ENCODE data around the gene CLHC1. TPM values are rescaled to one million over a fixed set of nuclear protein-coding genes. Genes with fewer than 3 reads are reported as not detected.

The CLHC1 gene
- polyA plus RNA-seq, 4 donors: 3.2 to 16.2 (median 3.5) TPM

DNA sequence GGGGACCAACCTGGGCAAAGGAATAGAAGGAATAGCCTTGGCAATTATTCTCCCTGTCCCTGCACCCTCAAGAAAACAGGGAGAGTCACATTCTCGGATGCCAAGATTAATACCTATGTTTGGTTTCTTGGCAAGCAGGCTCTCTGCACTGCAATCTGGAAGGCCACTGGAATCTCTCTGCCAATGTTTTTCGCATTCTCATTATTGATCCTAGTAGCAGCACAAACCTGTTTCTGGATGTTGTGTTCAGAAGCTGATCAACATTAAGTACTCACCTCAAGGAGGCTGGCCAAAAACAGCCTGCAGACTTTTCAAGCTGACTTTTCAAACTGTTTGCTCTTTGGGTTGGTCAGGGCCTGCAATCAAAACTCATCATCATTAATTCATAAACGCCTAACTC is 62.2 kb downstream of the CLHC1 start:
- peaks cover 0 to 7% (median 0%) of the 10 kb centered on the region in 3 donors for H3K4me1 ChIP-seq (ENCODE audit: control insufficient read depth in 3 of 3, insufficient read depth in 2 of 3, low read depth in 1 of 3, low read length in 2 of 3)
- H3K27ac ChIP-seq (ENCODE audit: low read depth in 1 of 3, low read length in 2 of 3): no peak overlapping the region
- H3K36me3 ChIP-seq (ENCODE audit: control insufficient read depth in 3 of 3, insufficient read depth in 2 of 3, low read depth in 1 of 3, low read length in 3 of 3): no peaks in the 10 kb centered on the region
- 74 to 88% (median 76%) methylated on average over 3 of the region's 3 CpGs for WGBS, 3 donors
- no peak for FAIRE-seq
- no peaks in the 10 kb centered on the region for H3K9me3 ChIP-seq (ENCODE audit: control insufficient read depth in 2 of 2, insufficient read depth in 1 of 2, low read depth in 1 of 2, low read length in 1 of 2)
- no peak for DNase-seq
- no peaks in the 10 kb centered on the region for H3K27me3 ChIP-seq (ENCODE audit: control insufficient read depth in 3 of 3, insufficient read depth in 3 of 3, low read length in 3 of 3)
- H3K4me3 ChIP-seq (ENCODE audit: low read depth in 1 of 3, low read length in 3 of 3): no peak overlapping the region

- Histone ChIP-seq H3K4me3 (ENCODE audit: low read depth in 1 of 3, low read length in 3 of 3) (no peak overlapping the region), H3K27me3 (ENCODE audit: control insufficient read depth in 3 of 3, insufficient read depth in 3 of 3, low read length in 3 of 3) (no peaks in the 10 kb centered on the region), H3K9me3 (ENCODE audit: control insufficient read depth in 2 of 2, insufficient read depth in 1 of 2, low read depth in 1 of 2, low read length in 1 of 2) (no peaks in the 10 kb centered on the region), H3K36me3 (ENCODE audit: control insufficient read depth in 3 of 3, insufficient read depth in 2 of 3, low read depth in 1 of 3, low read length in 3 of 3) (no peaks in the 10 kb centered on the region), H3K4me1 (ENCODE audit: control insufficient read depth in 3 of 3, insufficient read depth in 2 of 3, low read depth in 1 of 3, low read length in 2 of 3) (peaks cover 0 to 11% (median 2%) of the 10 kb centered on the region in 3 donors), H3K27ac (ENCODE audit: low read depth in 1 of 3, low read length in 2 of 3) (no peak overlapping the region)
- 92 to 100% (median 93%) methylated on average over 1 of the region's 1 CpG for WGBS, 3 donors
- no peak for DNase-seq
- no peak for FAIRE-seq
These were observed 62.7 kb downstream of the CLHC1 start for GRCh38 chr2:55169359-55169758.

- peak; percentile 68 to 74 for DNase-seq
- Histone ChIP-seq H3K27me3 (ENCODE audit: control insufficient read depth in 3 of 3, insufficient read depth in 3 of 3, low read length in 3 of 3) (no peaks in the 10 kb centered on the region), H3K4me1 (ENCODE audit: control insufficient read depth in 3 of 3, insufficient read depth in 2 of 3, low read depth in 1 of 3, low read length in 2 of 3) (peaks cover 2 to 20% (median 5%) of the 10 kb centered on the region in 3 donors), H3K9me3 (ENCODE audit: control insufficient read depth in 2 of 2, insufficient read depth in 1 of 2, low read depth in 1 of 2, low read length in 1 of 2) (no peaks in the 10 kb centered on the region), H3K27ac (ENCODE audit: low read depth in 1 of 3, low read length in 2 of 3) (peak overlapping the region in 1 of 3 donors; percentile 53), H3K36me3 (ENCODE audit: control insufficient read depth in 3 of 3, insufficient read depth in 2 of 3, low read depth in 1 of 3, low read length in 3 of 3) (no peaks in the 10 kb centered on the region), H3K4me3 (ENCODE audit: low read depth in 1 of 3, low read length in 3 of 3) (no peak overlapping the region)
- no peak for FAIRE-seq
- 39 to 45% (median 42%) methylated on average over 6 of the region's 6 CpGs for WGBS, 3 donors
These were observed 63.6 kb downstream of the CLHC1 start for GRCh38 chr2:55168221-55169154.

- H3K4me3 ChIP-seq (ENCODE audit: low read depth in 1 of 3, low read length in 3 of 3): no peak overlapping the region
- no peaks in the 10 kb centered on the region for H3K27me3 ChIP-seq (ENCODE audit: control insufficient read depth in 3 of 3, insufficient read depth in 3 of 3, low read length in 3 of 3)
- H3K27ac ChIP-seq (ENCODE audit: low read depth in 1 of 3, low read length in 2 of 3): no peak overlapping the region
- no peaks in the 10 kb centered on the region for H3K9me3 ChIP-seq (ENCODE audit: control insufficient read depth in 2 of 2, insufficient read depth in 1 of 2, low read depth in 1 of 2, low read length in 1 of 2)
- FAIRE-seq (no peak), DNase-seq (no peak)
- no peaks in the 10 kb centered on the region for H3K36me3 ChIP-seq (ENCODE audit: control insufficient read depth in 3 of 3, insufficient read depth in 2 of 3, low read depth in 1 of 3, low read length in 3 of 3)
- WGBS, 3 donors: 84 to 100% (median 91%) methylated on average over 1 of the region's 1 CpG
- H3K4me1 ChIP-seq (ENCODE audit: control insufficient read depth in 3 of 3, insufficient read depth in 2 of 3, low read depth in 1 of 3, low read length in 2 of 3): peaks cover 2 to 23% (median 5%) of the 10 kb centered on the region in 3 donors
These were observed 66.5 kb downstream of the CLHC1 start for GRCh38 chr2:55165626-55166025.

DNA sequence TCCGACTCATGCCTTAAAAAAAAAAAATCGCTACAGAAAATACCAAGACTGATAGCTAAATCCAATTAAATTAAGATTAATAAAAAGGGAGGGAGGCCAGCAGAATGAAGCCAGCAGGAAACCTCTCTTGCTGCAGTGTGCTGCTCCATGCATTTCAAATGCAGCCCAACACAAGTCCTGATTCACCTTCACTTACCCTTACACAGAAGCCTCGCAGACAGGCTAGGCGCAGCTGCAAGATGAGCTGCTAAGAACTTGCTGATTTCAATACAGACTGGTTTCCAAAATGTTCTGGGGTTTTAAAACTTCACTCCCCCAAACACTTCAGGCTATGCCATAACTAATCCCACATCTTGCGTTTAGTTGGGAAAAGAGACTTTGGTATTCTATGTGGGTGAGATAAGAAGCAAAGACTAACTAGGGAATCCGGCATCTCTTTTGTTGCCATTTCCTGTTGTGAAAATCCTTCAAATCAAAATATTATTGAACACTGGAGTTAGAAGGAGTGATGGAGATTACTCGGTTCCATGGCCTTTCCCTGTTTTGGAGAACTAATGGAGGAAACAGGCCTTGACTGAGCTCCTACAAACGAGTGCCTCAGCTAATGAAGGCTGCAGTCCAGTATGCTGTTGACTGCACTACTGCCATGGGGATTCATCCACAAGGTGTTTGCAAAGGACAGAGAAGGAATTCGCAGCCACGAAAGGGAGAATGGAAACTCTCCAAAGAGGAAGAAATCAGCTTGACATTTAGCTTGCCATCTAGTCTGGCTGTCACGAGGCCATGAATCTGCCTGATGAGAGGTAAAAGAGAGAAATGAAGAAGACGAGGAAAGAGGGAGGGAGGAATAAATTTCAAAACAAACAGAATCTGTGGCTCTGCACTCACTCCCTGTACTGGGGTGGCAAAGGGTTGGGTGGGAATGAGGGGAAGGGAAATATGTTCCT is 67.3 kb downstream of the CLHC1 start:
- Histone ChIP-seq H3K27ac (ENCODE audit: low read depth in 1 of 3, low read length in 2 of 3) (peak overlapping the region in 1 of 3 donors; percentile 38), H3K4me3 (ENCODE audit: low read depth in 1 of 3, low read length in 3 of 3) (peak overlapping the region in 1 of 3 donors; percentile 4), H3K4me1 (ENCODE audit: control insufficient read depth in 3 of 3, insufficient read depth in 2 of 3, low read depth in 1 of 3, low read length in 2 of 3) (peaks cover 2 to 23% (median 5%) of the 10 kb centered on the region in 3 donors), H3K9me3 (ENCODE audit: control insufficient read depth in 2 of 2, insufficient read depth in 1 of 2, low read depth in 1 of 2, low read length in 1 of 2) (no peaks in the 10 kb centered on the region), H3K36me3 (ENCODE audit: control insufficient read depth in 3 of 3, insufficient read depth in 2 of 3, low read depth in 1 of 3, low read length in 3 of 3) (no peaks in the 10 kb centered on the region), H3K27me3 (ENCODE audit: control insufficient read depth in 3 of 3, insufficient read depth in 3 of 3, low read length in 3 of 3) (no peaks in the 10 kb centered on the region)
- no peak for DNase-seq
- FAIRE-seq: no peak
- WGBS, 3 donors: 67 to 82% (median 75%) methylated on average over 12 of the region's 12 CpGs

- FAIRE-seq: no peak
- H3K27ac ChIP-seq (ENCODE audit: low read depth in 1 of 3, low read length in 2 of 3): peak overlapping the region in 2 of 3 donors; percentile 2 to 38
- no peaks in the 10 kb centered on the region for H3K36me3 ChIP-seq (ENCODE audit: control insufficient read depth in 3 of 3, insufficient read depth in 2 of 3, low read depth in 1 of 3, low read length in 3 of 3)
- peaks cover 2 to 30% (median 8%) of the 10 kb centered on the region in 3 donors for H3K4me1 ChIP-seq (ENCODE audit: control insufficient read depth in 3 of 3, insufficient read depth in 2 of 3, low read depth in 1 of 3, low read length in 2 of 3)
- no peaks in the 10 kb centered on the region for H3K27me3 ChIP-seq (ENCODE audit: control insufficient read depth in 3 of 3, insufficient read depth in 3 of 3, low read length in 3 of 3)
- 13 to 59% (median 32%) methylated on average over 7 of the region's 7 CpGs for WGBS, 3 donors
- peak overlapping the region in 1 of 3 donors; percentile 4 for H3K4me3 ChIP-seq (ENCODE audit: low read depth in 1 of 3, low read length in 3 of 3)
- peak; percentile 63 for DNase-seq
- no peaks in the 10 kb centered on the region for H3K9me3 ChIP-seq (ENCODE audit: control insufficient read depth in 2 of 2, insufficient read depth in 1 of 2, low read depth in 1 of 2, low read length in 1 of 2)
These were observed 68.1 kb downstream of the CLHC1 start for GRCh38 chr2:55163941-55164390.

GRCh38 chr2:55163274-55163721 is 68.8 kb downstream of the CLHC1 start:
- Histone ChIP-seq H3K27me3 (ENCODE audit: control insufficient read depth in 3 of 3, insufficient read depth in 3 of 3, low read length in 3 of 3) (no peaks in the 10 kb centered on the region), H3K36me3 (ENCODE audit: control insufficient read depth in 3 of 3, insufficient read depth in 2 of 3, low read depth in 1 of 3, low read length in 3 of 3) (no peaks in the 10 kb centered on the region), H3K4me3 (ENCODE audit: low read depth in 1 of 3, low read length in 3 of 3) (no peak overlapping the region), H3K27ac (ENCODE audit: low read depth in 1 of 3, low read length in 2 of 3) (no peak overlapping the region), H3K9me3 (ENCODE audit: control insufficient read depth in 2 of 2, insufficient read depth in 1 of 2, low read depth in 1 of 2, low read length in 1 of 2) (no peaks in the 10 kb centered on the region), H3K4me1 (ENCODE audit: control insufficient read depth in 3 of 3, insufficient read depth in 2 of 3, low read depth in 1 of 3, low read length in 2 of 3) (peaks cover 2 to 34% (median 10%) of the 10 kb centered on the region in 3 donors)
- 69 to 84% (median 78%) methylated on average over 9 of the region's 9 CpGs for WGBS, 3 donors
- DNase-seq (no peak), FAIRE-seq (no peak)
